Prostate gland (tissue), 2 donors: ENCODE data around the gene WNK1. TPM values are rescaled to one million over a fixed set of nuclear protein-coding genes. Genes with fewer than 3 reads are reported as not detected.
"Not testable (repeated sequence)": the region's sequence is repeated elsewhere in the genome, so short reads cannot be mapped to it uniquely, and the experiment has no call there.

Experiments used
- DNase-seq: peaks from one replicate; pipeline ENCODE4 v3.0.0-alpha.2; 2019; ENCODE audit warnings: low spot score
- H3K27ac ChIP-seq, 2 donors: fragments of 200-600 bp; sonication (generic); 2 replicates each; pipeline ENCODE4 v1.5.1; 2017 to 2019
- H3K27me3 ChIP-seq: fragments of 200-600 bp; sonication (generic); replicated peaks from 2 replicates; pipeline ENCODE4 v1.5.1; 2019; ENCODE audit not compliant: insufficient read depth
- H3K36me3 ChIP-seq, 2 donors: fragments of 200-600 bp; sonication (generic); 1 replicate in 1 of 2; 2 replicates in 1 of 2; pipeline versions ENCODE4 v1.5.1 to v1.8.1; 2017 to 2019
- H3K4me1 ChIP-seq: fragments of 200-600 bp; sonication (generic); replicated peaks from 2 replicates; pipeline ENCODE4 v1.5.1; 2019
- H3K4me3 ChIP-seq, 2 donors: fragments of 200-600 bp; sonication (generic); 2 replicates each; pipeline ENCODE4 v1.5.1; 2017 to 2019
- H3K9me3 ChIP-seq: fragments of 200-600 bp; sonication (generic); 2 replicates; pipeline ENCODE4 v1.5.1; 2017
- POLR2A ChIP-seq: fragments of 450-650 bp; IDR thresholded peaks from one replicate; pipeline ENCODE4 v1.6.1; 2016; ENCODE audit warnings: antibody characterized with exemption, mild to moderate bottlenecking
- POLR2AphosphoS5 ChIP-seq: sonication (generic); formaldehyde crosslinking; IDR thresholded peaks from one replicate; pipeline ENCODE4 v1.6.1; 2017; ENCODE audit warnings: antibody characterized with exemption
- WGBS: methylation state at CpG from one replicate; pipeline ENCODE4 v1.1.5; 2018; 5-methylcytosine and 5-hydroxymethylcytosine counted together
- intact Hi-C: fragments of 100-400 bp; cut with DNase I; formaldehyde crosslinking; loops from one replicate; pipeline ENCODE4 v1.14.2; 2022
- total RNA-seq, 2 donors: library from RNA; depleted of rRNA; stranded (reverse); fragments of >200 nt; gene quantifications; one replicate each; pipeline ENCODE4 v1.1.0, GENCODE V29; 2016
- TF ChIP-seq, protein P1 (sequence below), 4 experiments: fragments of 200-600 bp in 2 of 4; fragments of 450-650 bp in 2 of 4; sonication (generic) in 2 of 4; IDR thresholded peaks; 1 replicate in 3 of 4; 2 replicates in 1 of 4; pipeline ENCODE4 v1.5.1; 2016 to 2019; ENCODE audit warnings: antibody characterized with exemption in 4 of 4, mild to moderate bottlenecking in 2 of 4, moderate library complexity in 2 of 4

Gene WNK1
- total RNA-seq: 100 to 1,000 TPM in 1 of 2 donors, 10 to 100 TPM in 1; 82.7 to 223 TPM

DNA sequence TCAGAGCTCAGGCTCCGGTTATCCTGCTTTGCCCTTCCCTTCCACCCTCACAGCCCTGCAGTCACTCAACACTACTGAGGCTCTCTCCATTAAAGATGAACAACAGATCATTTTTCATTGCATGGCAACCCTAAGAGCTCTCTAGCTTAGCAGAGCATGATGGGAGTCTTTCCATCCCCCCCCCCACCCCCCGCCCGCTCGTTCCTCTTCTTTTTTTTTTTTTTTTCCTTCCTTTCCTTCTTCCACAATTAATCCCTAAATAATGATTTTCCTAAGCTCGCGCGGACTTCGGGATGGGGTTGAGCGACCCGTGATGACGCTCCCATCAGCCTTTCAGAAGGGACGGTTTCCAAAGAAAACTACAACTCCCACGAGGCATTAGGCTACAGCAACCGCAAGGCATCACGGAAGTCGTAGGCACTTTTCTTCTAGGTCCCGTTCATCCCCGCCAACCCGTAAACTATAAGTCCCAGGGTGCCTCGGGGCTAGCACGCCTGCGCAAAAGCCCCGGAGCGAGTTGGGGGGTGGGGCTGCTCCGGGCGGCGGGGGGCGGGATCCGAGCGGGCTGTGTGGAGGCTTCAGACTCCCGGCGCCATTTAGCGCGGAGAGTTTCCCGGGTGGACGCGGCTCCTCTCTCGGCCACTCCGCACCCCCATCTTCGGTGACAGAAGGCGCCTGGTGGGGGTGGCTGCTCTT, at the start of gene WNK1:
TSS of gene WNK1 (plus strand) at position 581 of the 696 bp plus-strand sequence. CDS start 987 bp downstream, outside the sequence.
- DNase-seq: peak; percentile 97
- H3K36me3 ChIP-seq: no peaks in the 10 kb centered on the region
- peaks cover 11% of the 10 kb centered on the region for H3K4me1 ChIP-seq
- WGBS: 1% methylated on average over 35 of the region's 41 CpGs
- H3K4me3 ChIP-seq: peak within 1 kb of the TSS; percentile 92 to 96
- intact Hi-C loops: loop anchor here (2.0 to 5.0 kb wide), 4 partner anchors 60 to 197 kb away; partner anchors contain the start of gene RAD52
- no peaks in the 10 kb centered on the region for H3K9me3 ChIP-seq
- TF ChIP-seq POLR2A: peak; percentile 88
- TF ChIP-seq, protein P1, sequence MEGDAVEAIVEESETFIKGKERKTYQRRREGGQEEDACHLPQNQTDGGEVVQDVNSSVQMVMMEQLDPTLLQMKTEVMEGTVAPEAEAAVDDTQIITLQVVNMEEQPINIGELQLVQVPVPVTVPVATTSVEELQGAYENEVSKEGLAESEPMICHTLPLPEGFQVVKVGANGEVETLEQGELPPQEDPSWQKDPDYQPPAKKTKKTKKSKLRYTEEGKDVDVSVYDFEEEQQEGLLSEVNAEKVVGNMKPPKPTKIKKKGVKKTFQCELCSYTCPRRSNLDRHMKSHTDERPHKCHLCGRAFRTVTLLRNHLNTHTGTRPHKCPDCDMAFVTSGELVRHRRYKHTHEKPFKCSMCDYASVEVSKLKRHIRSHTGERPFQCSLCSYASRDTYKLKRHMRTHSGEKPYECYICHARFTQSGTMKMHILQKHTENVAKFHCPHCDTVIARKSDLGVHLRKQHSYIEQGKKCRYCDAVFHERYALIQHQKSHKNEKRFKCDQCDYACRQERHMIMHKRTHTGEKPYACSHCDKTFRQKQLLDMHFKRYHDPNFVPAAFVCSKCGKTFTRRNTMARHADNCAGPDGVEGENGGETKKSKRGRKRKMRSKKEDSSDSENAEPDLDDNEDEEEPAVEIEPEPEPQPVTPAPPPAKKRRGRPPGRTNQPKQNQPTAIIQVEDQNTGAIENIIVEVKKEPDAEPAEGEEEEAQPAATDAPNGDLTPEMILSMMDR (IDR thresholded peaks at IDR 0.05): peak in 1 of 4 experiments; percentile 5
- TF ChIP-seq POLR2AphosphoS5: peak; percentile 91
- H3K27me3 ChIP-seq: no peaks in the 10 kb centered on the region
- H3K27ac ChIP-seq: peak within 1 kb of the TSS; percentile 99

DNA sequence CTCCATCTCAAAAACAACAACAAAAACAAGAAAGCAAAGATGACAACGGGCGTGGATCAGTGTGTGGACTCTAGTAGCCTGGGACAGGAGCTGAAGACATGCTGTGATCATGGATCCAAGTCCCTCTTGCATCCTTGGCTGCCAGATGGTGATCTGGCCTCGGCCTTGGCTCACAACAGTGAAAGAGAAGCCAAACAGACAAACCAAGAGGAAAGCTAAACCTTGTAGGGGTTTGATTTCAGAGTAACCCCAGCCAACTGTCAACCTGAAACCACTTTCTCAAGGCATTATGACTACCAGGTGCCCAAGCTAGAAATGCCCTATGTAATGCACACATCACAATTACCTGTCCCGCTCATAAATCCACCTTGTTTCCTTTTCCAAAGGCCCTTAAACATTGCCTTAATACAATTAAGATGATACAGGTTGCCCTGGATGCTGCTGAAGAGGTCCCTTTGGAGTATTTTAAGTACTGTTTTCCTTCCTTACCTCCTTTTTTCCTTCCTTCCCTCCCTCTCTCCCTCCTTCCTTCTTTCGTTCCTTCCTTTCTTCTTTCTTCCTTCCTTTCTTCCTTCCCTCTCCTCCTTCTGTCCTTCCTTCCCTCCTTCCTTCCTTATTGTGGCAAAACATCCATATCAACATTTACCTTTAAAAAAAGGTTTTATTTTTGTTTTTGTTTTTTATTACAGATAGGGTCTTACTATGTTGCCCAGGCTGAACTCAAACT, 47.7 kb upstream of the WNK1 start:
- H3K27me3 ChIP-seq: no peaks in the 10 kb centered on the region
- H3K27ac ChIP-seq: no peak overlapping the region
- no peak for TF ChIP-seq POLR2A
- TF ChIP-seq POLR2AphosphoS5: no peak
- TF ChIP-seq, protein P1 (IDR thresholded peaks at IDR 0.05): no peak
- no peak overlapping the region for H3K4me3 ChIP-seq
- DNase-seq: no peak
- no peaks in the 10 kb centered on the region for H3K4me1 ChIP-seq
- intact Hi-C loops: no loop called here
- 93% methylated on average over 5 of the region's 5 CpGs for WGBS
- no peaks in the 10 kb centered on the region for H3K36me3 ChIP-seq
- H3K9me3 ChIP-seq: no peaks in the 10 kb centered on the region

- H3K4me1 ChIP-seq, H3K4me3 ChIP-seq, H3K9me3 ChIP-seq, H3K27ac ChIP-seq, intact Hi-C loops, DNase-seq, H3K36me3 ChIP-seq, H3K27me3 ChIP-seq: not testable (repeated sequence)
- 73% methylated on average over 3 of the region's 3 CpGs for WGBS
Observed at GRCh38 chr12:708084-708483, 44.3 kb upstream of the WNK1 start.

GRCh38 chr12:709455-710020, 42.8 kb upstream of the WNK1 start:
- TF ChIP-seq, protein P1 (IDR thresholded peaks at IDR 0.05): no peak
- TF ChIP-seq POLR2AphosphoS5: no peak
- no peak for TF ChIP-seq POLR2A
- no peaks in the 10 kb centered on the region for H3K27me3 ChIP-seq
- no peak for DNase-seq
- no peaks in the 10 kb centered on the region for H3K36me3 ChIP-seq
- intact Hi-C loops: no loop called here
- no peaks in the 10 kb centered on the region for H3K9me3 ChIP-seq
- WGBS: 71% methylated on average over 7 of the region's 7 CpGs
- H3K27ac ChIP-seq: no peak overlapping the region
- H3K4me1 ChIP-seq: no peaks in the 10 kb centered on the region
- no peak overlapping the region for H3K4me3 ChIP-seq

DNA sequence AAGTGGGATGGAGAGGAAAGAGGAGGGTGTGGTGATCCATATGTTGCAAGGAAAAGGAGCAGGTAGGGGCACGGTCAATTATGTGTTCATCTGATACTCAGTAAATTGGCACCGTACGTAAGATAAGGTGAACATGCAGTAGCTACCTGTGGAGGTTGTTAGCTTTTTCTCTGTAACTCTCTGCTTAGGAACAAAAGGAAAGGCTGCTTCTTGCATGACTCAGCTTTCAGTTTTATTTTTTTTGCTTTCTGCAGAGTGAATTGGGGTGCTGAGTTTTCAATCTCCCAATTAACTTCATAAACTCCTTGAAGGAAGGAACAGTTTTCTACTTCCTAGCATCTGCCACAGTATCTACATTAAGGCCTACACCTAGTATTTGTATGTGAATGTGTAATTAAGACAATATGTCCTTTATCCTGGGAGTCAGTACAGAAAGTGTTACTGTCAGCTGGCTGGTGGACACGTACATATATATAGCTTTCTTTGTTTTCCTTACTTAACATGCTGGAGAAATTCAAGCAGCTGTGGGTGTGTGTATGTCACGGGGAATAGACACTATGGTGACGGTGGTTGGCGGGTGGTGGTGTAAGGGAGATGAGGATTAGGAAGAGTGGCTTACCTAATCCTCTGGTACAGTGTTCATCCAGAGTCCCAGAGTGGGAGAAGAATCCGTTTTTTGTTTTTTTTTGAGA, 40.1 kb upstream of the WNK1 start:
- intact Hi-C loops: no loop called here
- Histone ChIP-seq H3K36me3 (no peaks in the 10 kb centered on the region), H3K9me3 (no peaks in the 10 kb centered on the region), H3K27ac (no peak overlapping the region), H3K4me3 (no peak overlapping the region), H3K27me3 (no peaks in the 10 kb centered on the region), H3K4me1 (no peaks in the 10 kb centered on the region)
- 54% methylated on average over 8 of the region's 8 CpGs for WGBS
- TF ChIP-seq POLR2A (no peak), POLR2AphosphoS5 (no peak)
- TF ChIP-seq, protein P1 (IDR thresholded peaks at IDR 0.05): no peak
- no peak for DNase-seq
